Measurements from ENCODE around the gene WWOX. TPM values are rescaled to one million over a fixed set of nuclear protein-coding genes. Genes with fewer than 3 reads are reported as not detected.

Gene WWOX
- total RNA-seq, 1 donor from 2014 or later: 8.9 TPM

- Histone ChIP-seq H3K9me3 (replicated peaks) (no peaks in the 10 kb centered on the region), H3K36me3 (no peaks in the 10 kb centered on the region), H3K4me1 (no peaks in the 10 kb centered on the region), H3K27me3 (ENCODE audit: low read depth) (no peaks in the 10 kb centered on the region), H3K27ac (replicated peaks) (no peak overlapping the region), H3K4me3 (no peak overlapping the region)
- intact Hi-C loops (cut with micrococcal nuclease): no loop called here
- TF ChIP-seq CTCF (IDR thresholded peaks at IDR 0.05; ENCODE audit: borderline replicate concordance): no peak
- DNase-seq: no peak
Observed at GRCh38 chr16:79155471-79155870, 1056.0 kb downstream of the WWOX start.

GRCh38 chr16:79155904-79156303 is 1056.5 kb downstream of the WWOX start:
- Histone ChIP-seq H3K27me3 (ENCODE audit: low read depth) (no peaks in the 10 kb centered on the region), H3K4me3 (no peak overlapping the region), H3K9me3 (replicated peaks) (no peaks in the 10 kb centered on the region), H3K36me3 (no peaks in the 10 kb centered on the region), H3K27ac (replicated peaks) (no peak overlapping the region), H3K4me1 (no peaks in the 10 kb centered on the region)
- no peak for DNase-seq
- no peak for TF ChIP-seq CTCF (IDR thresholded peaks at IDR 0.05; ENCODE audit: borderline replicate concordance)
- intact Hi-C loops (cut with micrococcal nuclease): no loop called here

- Histone ChIP-seq H3K36me3 (no peaks in the 10 kb centered on the region), H3K4me1 (no peaks in the 10 kb centered on the region), H3K9me3 (replicated peaks) (no peaks in the 10 kb centered on the region), H3K27me3 (ENCODE audit: low read depth) (no peaks in the 10 kb centered on the region), H3K4me3 (no peak overlapping the region), H3K27ac (replicated peaks) (no peak overlapping the region)
- intact Hi-C loops (cut with micrococcal nuclease): no loop called here
- DNase-seq: no peak
- TF ChIP-seq CTCF (IDR thresholded peaks at IDR 0.05; ENCODE audit: borderline replicate concordance): no peak
Observed at GRCh38 chr16:79156761-79157160, 1057.3 kb downstream of the WWOX start.

- no peaks in the 10 kb centered on the region for H3K36me3 ChIP-seq
- H3K4me1 ChIP-seq: no peaks in the 10 kb centered on the region
- H3K9me3 ChIP-seq (replicated peaks): no peaks in the 10 kb centered on the region
- no peaks in the 10 kb centered on the region for H3K27me3 ChIP-seq (ENCODE audit: low read depth)
- DNase-seq: no peak
- H3K27ac ChIP-seq (replicated peaks): no peak overlapping the region
- no peak for TF ChIP-seq CTCF (IDR thresholded peaks at IDR 0.05; ENCODE audit: borderline replicate concordance)
- intact Hi-C loops (cut with micrococcal nuclease): no loop called here
- H3K4me3 ChIP-seq: no peak overlapping the region
Observed at GRCh38 chr16:79158337-79158736, 1058.9 kb downstream of the WWOX start.

GRCh38 chr16:79159261-79160049 is 1060.0 kb downstream of the WWOX start:
- H3K9me3 ChIP-seq (replicated peaks): no peaks in the 10 kb centered on the region
- H3K4me1 ChIP-seq: no peaks in the 10 kb centered on the region
- no peak for TF ChIP-seq CTCF (IDR thresholded peaks at IDR 0.05; ENCODE audit: borderline replicate concordance)
- no peak for DNase-seq
- intact Hi-C loops (cut with micrococcal nuclease): no loop called here
- H3K27ac ChIP-seq (replicated peaks): no peak overlapping the region
- H3K4me3 ChIP-seq: no peak overlapping the region
- H3K36me3 ChIP-seq: no peaks in the 10 kb centered on the region
- H3K27me3 ChIP-seq (ENCODE audit: low read depth): no peaks in the 10 kb centered on the region

All from left ventricle myocardium inferior (tissue), 1 donor.